WI38 (cell line): ENCODE data around the gene PDXK.

Experiments used
- H3K4me3 ChIP-seq: 2 replicates; pipeline ENCODE4 v1.5.1; 2011; ENCODE audit warnings: low read depth, mild to moderate bottlenecking, control low read depth, low read length
- TF ChIP-seq, protein P1 (sequence below): IDR thresholded peaks from 2 replicates; pipeline ENCODE4 v1.5.1; 2012; ENCODE audit warnings: low read depth, mild to moderate bottlenecking, control low read depth, low read length

The PDXK gene

DNA sequence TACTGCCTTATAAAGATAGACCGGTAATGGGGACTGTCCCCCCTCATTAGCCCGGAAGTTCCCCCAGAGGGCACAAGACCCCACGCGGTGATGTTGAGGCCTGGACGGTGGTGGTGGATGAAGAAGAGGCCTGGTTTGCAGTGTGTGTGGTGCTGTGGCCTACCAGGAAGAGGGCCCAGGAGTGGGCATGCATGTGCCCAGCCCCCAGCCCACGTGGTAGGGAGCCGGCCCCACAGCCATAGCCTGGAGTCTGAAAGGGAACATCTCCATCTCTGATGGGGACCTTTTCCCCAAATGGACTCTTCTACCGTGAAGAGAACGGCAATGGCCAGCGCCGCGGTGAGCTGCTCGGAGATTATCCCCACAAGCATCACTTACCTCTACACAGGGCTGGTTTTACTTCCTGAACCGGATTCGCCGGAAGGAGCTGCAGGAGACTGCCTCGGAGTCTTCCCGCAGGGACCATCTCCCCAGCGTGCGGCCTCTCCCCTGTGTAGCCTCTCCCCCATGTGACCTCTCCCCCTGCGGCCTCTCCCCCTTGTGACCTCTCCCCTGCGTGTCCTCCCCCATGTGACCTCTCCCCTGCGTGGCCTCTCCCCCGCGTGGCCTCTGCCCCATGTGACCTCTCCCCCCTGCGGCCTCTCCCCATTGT lies 91.0 kb downstream of the PDXK start:
- H3K4me3 ChIP-seq, result no peak overlapping the region
- TF ChIP-seq, protein P1, sequence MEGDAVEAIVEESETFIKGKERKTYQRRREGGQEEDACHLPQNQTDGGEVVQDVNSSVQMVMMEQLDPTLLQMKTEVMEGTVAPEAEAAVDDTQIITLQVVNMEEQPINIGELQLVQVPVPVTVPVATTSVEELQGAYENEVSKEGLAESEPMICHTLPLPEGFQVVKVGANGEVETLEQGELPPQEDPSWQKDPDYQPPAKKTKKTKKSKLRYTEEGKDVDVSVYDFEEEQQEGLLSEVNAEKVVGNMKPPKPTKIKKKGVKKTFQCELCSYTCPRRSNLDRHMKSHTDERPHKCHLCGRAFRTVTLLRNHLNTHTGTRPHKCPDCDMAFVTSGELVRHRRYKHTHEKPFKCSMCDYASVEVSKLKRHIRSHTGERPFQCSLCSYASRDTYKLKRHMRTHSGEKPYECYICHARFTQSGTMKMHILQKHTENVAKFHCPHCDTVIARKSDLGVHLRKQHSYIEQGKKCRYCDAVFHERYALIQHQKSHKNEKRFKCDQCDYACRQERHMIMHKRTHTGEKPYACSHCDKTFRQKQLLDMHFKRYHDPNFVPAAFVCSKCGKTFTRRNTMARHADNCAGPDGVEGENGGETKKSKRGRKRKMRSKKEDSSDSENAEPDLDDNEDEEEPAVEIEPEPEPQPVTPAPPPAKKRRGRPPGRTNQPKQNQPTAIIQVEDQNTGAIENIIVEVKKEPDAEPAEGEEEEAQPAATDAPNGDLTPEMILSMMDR, result no peak

- no peak overlapping the region for H3K4me3 ChIP-seq
- TF ChIP-seq, protein P1, result peak; percentile 99
Observed at GRCh38 chr21:43810505-43811261, 91.8 kb downstream of the PDXK start.

- TF ChIP-seq, protein P1, result no peak
- no peak overlapping the region for H3K4me3 ChIP-seq
Observed at GRCh38 chr21:43811262-43812105, 92.6 kb downstream of the PDXK start.
